GM21390 (cell line): ENCODE measurements around the gene FAAP20.

Source experiments
- ATAC-seq: cut with Tn5 transposase; IDR thresholded peaks from one replicate; pipeline ENCODE4 v1.9.1; 2021; ENCODE audit not compliant: unreplicated experiment

Gene FAAP20

GRCh38 chr1:2230781-2231531 lies 36.4 kb upstream of the FAAP20 start:
- no peak for ATAC-seq

- ATAC-seq = no peak
These were observed 35.5 kb upstream of the FAAP20 start for GRCh38 chr1:2229911-2230731.

DNA sequence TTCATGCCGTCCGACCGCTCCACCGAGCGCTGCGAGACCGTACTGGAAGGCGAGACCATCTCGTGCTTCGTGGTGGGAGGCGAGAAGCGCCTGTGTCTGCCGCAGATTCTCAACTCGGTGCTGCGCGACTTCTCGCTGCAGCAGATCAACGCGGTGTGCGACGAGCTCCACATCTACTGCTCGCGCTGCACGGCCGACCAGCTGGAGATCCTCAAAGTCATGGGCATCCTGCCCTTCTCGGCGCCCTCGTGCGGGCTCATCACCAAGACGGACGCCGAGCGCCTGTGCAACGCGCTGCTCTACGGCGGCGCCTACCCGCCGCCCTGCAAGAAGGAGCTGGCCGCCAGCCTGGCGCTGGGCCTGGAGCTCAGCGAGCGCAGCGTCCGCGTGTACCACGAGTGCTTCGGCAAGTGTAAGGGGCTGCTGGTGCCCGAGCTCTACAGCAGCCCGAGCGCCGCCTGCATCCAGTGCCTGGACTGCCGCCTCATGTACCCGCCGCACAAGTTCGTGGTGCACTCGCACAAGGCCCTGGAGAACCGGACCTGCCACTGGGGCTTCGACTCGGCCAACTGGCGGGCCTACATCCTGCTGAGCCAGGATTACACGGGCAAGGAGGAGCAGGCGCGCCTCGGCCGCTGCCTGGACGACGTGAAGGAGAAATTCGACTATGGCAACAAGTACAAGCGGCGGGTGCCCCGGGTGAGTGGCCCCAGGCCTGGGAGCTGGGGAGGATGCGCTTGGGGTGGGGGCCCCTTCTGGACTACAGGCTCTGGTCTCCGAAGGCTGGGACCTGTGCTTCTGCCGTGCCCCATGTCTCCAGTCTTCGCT lies 34.7 kb upstream of the FAAP20 start:
- no peak for ATAC-seq

- no peak for ATAC-seq
These were observed 34.1 kb upstream of the FAAP20 start for GRCh38 chr1:2228694-2229036.

DNA sequence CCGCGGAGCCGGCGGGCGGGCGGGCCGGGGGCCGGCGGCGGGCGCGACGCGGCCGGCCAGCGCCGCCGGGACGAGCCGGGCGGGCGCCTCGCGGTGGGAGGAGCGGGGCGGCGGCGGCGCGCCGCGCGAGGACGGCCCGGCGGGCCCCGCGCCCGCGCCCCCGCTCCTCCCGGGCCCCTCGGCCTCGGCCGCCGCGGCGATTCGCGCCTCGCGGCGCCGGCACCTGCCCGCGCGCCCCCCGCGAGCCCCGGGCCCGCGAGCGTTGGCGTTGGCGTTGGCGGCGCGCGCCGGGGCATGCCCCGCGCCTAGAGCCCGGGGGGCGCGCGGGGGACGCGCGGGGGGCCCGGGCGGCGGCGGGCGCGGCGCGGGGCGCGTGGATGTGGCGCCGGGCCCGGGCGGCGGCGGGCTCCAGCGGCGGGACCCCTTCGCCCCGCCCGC lies 33.6 kb upstream of the FAAP20 start, which contains the start of gene SKI:
TSS of gene SKI (plus strand) at position 163 of the 438 bp plus-strand sequence. CDS start 448 bp downstream, outside the sequence.
- no peak for ATAC-seq

GRCh38 chr1:2227346-2228156 lies 33.0 kb upstream of the FAAP20 start:
- peak; percentile 85 for ATAC-seq

DNA sequence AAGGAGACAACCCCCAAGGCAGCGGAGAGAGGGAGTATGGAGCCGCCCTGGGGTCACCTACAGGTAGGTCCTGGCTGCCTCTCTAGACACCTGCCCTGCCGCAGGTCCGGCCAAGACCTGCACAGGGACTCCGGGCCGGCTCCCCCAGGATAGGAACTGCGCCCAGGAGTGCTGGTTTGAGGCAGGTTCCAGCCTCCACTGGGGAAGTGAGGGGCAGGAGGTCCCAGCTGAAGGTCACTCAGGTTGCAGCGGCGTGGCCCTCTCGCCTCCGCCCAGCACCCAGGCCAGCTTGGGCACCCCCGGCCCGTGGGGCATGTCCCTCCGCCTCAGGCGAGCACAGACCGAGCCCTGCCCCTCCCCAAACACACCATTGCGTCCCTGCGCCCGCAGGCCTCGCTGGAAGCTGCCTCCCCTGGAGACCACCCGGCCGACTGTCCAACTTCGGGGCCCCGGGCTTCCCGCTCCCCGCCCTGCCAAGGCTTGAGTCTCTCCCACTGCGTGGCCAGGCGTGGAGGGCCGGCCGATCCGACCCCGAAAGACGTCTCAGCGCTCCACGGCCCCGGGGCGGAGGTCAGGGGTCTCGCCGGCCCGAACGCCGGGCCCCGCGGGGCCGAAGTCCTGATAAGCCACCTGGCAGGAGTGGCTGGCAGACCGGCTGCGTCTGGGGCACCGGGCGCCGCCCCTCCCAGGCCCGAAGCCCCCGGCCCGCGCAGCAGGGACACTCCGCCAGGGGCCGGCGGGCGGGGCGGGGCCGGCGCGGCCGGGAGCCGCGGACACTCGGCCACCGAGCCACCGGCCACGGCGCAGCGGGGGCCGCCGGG lies 32.2 kb upstream of the FAAP20 start:
- peak; percentile 3 for ATAC-seq

GRCh38 chr1:2224631-2225428 lies 30.3 kb upstream of the FAAP20 start:
- ATAC-seq = no peak

DNA sequence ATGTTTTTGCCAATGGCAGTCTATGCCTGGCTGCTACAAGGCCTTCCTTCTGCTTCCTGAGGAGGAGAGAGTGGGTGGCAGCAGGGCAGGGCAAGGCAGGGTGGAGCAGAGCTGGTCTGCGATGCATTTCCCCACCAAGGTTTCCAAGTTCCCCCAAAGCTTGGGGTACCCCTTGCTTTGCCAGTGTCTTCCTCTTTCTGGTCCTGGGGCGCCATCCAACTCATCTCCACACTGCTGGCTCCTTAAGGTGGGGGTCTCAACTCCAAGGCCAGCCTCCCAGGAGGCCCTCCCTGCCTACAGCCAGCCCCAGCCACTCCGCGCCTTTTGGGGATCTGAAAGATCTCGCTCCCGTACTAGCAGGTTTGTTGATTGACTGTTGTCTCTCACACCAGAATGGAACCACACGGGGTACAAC lies 29.6 kb upstream of the FAAP20 start:
- no peak for ATAC-seq

- ATAC-seq = no peak
These were observed 26.7 kb upstream of the FAAP20 start for GRCh38 chr1:2221271-2221670.

DNA sequence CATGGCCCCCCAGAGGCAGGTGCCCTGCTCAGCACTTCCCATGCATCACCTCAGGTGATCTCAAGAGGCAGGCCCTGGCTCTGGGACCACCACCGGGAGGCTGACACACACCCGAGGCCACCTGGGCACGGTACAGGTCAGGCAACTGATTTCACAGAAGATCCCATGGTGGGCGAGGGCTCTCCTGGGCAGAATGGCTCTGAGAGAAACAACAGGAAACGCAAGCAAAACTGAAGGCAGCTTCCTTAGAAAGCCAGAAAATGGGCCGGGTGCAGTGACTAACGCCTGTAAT lies 22.1 kb upstream of the FAAP20 start:
- no peak for ATAC-seq

GRCh38 chr1:2215909-2216766 lies 21.6 kb upstream of the FAAP20 start:
- ATAC-seq = no peak

GRCh38 chr1:2215329-2215728 lies 20.8 kb upstream of the FAAP20 start:
- no peak for ATAC-seq

DNA sequence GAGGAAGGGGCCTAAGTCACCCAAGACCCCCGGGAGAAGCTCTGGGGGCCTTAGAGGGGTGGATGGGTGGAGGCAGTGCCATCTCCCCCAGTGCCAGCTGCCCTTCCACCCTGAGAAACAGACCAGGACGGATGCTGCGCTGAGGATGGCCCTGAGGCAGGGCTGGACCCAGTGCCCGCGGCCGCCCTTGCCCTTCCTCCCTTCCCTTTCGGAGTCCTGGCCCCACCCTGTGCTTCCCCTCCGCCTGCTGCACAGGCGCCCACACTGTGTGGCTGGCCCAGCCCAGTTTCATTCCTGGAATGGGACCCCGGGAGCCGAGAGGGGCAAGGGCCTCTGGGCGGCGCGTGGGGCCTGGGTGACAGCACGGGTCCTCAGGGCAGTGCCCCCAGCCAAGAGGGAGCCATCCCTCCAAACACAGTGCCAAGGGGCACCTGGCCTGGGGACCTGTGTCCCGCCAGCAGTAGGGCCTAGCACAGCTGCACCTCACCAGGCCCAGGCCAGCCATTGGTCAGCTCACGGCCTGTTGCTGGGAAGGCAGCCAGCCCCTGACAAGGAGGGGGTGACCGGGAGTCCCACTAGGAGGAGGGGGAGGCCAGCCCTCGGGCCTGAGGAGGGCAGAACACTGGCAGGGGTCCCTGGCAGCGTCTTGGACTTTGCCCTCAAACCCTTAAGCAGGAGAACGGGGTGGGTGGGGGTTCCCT lies 20.1 kb upstream of the FAAP20 start:
- no peak for ATAC-seq

- ATAC-seq = no peak
These were observed 19.3 kb upstream of the FAAP20 start for GRCh38 chr1:2213576-2214505.
